UCSD-AML1 (cell line): ENCODE results near the gene ADRA2C.

Source experiments
- DNase-seq: peaks from one replicate; lab custom pipeline; 2025; ENCODE audit not compliant: unreplicated experiment; lab: John Stamatoyannopoulos, UW

Gene ADRA2C

DNA sequence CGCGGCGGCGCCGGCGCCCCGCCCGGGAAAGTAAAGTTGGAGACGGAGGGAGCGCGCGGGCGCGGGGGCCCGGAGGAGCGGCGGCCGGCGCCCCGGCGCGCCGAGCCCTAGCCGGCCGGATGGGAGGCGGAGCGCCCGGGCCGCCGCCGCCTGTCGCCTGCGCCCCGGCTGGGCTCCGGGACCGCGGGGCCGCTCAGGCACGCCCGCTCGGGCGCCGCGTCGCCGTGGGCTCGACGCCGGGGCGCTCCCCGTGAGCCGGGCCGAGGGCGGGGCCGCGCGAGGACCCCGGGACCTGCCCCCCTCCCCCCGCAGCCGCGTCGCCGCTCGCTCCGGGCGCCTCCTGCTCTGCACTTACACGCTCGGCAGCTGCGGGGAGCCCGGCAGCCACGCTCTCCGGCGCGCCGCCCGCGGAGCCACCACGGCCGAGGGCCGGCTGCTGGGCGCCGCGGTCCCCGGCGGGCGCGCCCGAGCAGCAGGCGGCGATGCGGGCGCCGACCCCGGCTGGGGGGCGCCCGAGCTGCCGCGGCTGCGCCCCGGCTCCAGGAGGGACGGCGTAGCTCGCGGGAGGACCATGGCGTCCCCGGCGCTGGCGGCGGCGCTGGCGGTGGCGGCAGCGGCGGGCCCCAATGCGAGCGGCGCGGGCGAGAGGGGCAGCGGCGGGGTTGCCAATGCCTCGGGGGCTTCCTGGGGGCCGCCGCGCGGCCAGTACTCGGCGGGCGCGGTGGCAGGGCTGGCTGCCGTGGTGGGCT is at the start of gene ADRA2C:
TSS of gene ADRA2C (plus strand) at position 350 of the 749 bp plus-strand sequence. CDS start at position 572, 222 bp downstream.
- DNase-seq: no peak

DNA sequence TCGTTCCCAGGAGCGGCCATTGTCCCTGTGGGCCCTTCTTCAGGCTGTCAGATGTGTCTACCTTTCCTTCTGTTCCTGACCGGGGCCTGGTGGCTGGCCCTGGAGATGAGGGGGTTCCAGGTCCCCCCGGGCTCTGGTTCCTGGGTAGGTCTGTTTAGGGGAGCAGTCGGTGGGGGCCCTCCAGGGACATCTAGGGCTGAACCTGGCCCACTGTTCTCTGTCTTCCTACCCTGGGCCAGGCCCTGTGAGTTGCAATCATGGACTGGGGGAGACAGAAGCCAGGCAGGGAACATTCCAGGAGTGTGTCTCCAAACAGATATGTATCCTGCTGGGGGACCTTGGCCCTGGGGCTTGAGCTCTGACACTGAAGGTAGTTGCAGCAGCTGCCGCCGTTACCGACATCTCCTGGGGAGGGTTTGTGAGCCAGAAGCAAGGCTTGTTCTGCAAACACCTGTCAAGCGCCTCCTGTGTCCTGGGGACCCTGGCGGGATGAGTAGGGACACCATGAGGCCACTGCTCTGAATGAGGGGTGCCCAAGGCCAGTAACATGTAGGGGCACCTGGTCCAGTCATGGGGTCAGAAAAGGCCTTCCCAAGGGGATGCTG is 49.5 kb upstream of the ADRA2C start:
- no peak for DNase-seq

DNA sequence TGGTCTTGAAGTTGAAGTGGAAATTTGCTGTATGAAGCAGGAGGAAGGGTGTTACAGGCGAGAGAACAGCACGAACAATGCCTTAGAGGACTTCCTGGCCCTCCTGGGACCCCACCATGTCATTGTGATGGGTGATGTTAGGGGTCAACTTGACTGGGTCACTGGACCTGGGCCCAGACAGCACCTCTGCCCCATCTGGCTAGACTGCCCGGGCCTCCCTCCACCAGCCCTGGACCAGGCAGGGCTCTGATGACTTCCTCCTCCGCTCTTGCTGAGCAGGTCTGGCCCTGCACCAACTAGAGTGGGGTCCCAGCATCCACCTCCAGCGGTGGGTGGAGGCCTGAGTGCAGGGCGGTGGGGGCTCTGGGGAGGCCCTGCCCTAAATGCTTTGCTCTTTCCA is 48.9 kb upstream of the ADRA2C start:
- DNase-seq: no peak

DNA sequence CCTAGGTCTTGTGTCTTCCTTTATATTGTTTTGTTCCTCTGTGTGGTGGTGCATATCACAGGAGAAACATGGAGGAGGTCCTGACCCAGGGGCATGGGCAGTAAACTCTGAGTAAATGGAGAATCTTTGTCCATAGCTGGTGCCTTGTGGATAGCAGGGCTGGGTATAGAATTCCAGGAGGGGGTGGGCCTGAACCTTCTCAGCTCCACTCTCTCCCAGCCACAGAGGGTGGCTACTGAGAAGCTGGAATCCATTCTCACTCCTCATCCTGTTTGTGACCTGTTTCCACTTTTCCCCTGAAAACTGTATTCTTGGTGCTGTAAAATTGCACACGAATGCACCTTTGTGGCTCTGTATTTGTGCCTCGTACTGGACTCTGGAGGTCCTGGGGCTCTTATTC is 47.7 kb upstream of the ADRA2C start:
- no peak for DNase-seq

DNA sequence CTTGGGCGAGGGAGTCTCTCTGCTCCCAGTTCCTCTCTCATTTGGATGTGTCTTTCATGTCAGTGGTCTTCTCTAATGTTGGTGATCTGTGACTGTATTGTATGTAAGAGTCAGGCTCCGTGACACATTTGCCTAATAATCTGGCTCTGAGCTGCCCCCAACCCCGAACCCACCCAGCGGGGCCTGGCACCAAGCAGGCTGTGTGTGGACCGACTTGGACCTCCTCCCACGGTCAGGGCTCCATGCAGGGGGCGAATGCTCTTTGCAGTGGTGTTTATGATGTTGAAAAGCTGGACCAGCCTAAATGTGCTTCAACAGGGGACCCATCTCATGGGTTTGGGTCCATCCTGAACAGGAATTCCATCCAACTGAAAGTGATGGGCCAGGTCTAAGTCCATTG is 47.0 kb upstream of the ADRA2C start:
- DNase-seq: no peak

DNA sequence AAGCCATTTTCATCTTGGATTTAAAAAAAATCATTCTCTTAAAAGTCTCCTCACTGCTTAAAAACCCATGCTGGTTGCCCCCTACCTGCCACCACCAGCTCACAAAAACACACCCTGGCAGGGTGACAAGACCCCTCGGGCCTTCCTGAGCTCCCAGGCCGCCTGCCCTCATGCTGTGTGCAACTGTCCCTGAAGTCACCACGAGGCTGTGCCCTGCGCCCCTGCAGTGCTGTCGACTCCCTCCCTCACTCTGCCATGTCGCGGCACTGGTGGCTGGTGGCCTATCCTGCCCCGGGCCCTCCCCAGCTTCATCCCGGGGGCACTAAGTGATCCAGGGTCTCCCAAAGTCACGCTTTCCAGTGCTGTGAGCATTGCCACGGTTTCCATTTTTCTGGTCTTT is 46.3 kb upstream of the ADRA2C start:
- DNase-seq: no peak

DNA sequence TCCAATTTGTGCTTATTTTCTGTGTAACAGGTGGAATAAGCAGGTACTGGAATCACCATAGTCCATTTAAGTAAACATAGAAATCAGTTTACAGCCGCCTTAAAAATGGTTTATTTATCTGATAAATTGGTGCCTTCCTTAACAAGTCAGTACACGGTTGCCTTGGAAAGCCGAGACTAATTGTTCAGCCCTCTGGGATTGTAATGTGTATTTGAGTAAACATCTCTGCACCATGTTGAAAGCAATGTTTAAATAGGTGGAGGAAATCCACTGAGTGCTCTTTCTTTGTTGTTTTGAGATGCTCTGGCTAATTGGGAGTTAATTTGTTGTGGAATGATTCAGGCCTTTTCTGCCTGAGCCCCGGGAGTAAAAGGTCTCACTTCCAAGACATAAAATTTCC is 45.7 kb upstream of the ADRA2C start:
- no peak for DNase-seq

DNA sequence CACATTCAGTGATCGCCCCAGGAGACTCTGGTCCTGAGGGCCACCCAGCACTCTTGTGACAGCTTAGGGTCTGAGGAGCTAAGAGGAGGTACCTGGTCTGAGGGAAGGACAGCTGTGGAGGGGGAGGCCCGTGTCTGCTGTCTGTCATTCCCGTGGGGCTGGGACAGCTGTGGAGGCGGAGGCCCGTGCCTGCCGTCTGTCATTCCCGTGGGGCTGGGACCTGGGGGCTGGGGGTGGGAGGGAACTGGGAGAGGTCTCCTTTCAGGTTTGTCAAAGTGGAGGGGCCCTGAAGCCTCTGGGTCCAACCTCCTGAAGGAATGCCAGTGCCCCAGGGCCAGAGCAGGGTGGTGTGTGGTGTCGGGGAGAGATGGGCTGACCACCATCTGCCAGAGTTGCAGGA is 45.0 kb upstream of the ADRA2C start:
- no peak for DNase-seq

DNA sequence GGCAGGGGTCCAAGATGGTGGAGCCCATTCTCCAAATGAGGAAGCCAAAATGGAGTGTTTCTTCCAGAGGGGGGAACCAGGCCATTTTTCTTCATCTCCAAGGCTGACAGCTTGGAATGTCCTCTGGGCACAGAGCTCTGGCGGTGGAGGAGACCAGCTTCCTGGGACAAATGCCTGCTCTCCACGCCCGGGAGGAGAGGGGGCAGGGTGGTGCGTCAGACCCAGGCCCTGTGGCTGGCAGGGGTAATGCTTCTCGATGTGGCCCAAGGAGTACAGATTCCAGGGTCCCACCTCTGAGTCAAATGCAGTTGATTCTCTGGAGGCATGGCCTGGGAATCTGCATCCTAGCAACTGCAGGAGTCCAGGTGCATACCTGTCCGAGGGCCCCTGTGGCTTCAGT is 44.6 kb upstream of the ADRA2C start:
- DNase-seq: no peak

DNA sequence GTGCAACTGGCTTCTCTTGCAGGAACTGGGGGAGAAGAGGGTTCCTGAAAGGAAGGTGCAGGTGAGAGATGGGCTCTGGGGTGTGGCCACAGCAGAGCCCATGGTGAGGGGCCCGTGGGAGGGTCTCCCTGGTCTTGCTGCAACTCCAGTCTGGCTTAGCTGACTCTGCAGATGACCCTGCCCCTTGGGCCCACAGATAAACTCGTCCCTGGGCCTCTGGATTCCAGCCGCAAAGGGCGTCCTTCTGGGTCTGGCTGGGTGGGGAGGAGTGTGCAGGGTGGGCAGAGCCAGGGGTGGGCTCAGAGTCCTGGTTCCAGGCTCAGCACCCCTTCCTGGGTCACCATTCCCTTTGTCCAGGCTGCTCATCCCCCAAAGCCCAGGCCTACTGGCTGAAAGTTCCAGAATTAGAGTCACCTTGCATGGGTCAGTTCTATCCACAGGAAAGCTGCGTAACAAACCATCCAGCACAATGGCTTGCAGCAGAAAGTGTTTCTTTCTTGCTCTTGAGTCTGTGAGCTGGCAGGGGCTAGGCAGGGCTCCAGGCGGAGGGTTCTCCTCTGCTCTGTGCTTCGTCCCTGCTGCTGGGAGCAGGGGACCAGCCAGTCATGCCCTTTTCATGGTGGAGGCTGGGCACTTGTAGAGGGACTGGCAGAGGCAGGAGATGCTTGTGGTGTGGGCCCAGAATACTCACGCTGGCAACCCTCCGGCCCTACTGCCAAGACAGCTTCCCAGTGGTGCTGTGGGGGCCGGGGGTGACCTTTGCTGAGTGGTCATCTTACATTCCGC is 43.5 kb upstream of the ADRA2C start:
- no peak for DNase-seq

DNA sequence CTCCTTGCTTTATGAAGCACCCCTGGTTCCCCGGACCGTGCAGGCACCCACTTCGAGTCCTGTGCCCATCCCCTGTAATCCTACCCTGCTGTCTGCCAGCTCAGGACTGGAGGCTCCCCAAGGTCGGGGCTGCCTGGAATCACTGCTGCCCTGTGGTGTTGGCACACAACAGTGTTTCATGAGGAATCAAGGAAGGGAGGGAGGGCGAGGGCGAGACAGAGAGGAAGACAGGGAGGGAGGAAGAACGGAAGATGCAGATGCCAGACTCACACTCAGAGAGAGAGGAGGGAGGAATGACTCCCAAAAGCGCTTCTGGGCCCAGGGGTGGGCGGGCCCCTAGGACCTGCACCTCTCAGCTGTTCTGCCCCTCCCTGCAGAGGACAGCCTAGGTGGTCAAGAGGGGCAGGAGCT is 42.9 kb upstream of the ADRA2C start:
- no peak for DNase-seq

DNA sequence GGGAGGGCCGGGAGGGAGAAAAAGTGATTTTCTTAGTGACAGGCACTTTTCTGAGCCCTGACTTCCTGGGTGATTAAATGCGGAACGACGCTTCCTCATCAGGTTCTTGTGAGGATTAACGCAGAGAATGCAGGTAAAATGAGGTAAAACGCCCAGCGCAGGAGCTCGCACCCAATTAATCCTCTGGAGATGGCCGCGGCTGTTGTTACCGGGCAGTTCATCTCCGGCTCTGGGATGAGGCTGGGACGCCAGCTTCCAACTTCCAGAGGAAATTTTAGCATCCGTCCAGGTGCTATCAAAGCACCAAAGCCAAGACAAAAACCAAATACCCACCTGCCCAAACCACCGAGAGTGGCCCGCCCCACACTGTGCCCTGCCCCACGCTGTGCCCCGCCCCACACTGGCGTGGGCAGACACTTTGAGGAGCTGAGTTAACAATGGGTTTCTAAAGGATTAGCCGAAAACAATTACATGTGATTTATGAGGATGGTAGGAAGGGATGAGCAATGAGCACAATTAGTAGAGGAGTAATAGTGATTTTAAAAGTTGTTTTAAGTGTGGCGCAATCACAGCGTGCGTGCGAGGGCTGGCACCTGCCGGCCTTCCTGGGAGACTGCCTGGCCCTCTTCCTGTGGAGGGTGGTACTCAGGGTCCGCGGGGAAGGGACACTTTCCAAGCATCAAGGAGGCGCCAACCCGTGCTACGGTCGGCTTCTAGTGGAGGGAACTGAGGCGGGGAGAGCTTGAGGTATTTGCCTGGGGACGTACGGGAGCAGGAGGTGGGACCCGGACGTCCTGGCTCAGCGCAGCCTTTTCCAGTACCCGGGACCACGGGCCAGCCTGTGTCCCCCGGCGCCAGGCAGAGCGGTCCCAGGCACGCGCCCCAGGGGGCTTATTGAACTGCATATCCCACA is 41.6 kb upstream of the ADRA2C start:
- DNase-seq: no peak

DNA sequence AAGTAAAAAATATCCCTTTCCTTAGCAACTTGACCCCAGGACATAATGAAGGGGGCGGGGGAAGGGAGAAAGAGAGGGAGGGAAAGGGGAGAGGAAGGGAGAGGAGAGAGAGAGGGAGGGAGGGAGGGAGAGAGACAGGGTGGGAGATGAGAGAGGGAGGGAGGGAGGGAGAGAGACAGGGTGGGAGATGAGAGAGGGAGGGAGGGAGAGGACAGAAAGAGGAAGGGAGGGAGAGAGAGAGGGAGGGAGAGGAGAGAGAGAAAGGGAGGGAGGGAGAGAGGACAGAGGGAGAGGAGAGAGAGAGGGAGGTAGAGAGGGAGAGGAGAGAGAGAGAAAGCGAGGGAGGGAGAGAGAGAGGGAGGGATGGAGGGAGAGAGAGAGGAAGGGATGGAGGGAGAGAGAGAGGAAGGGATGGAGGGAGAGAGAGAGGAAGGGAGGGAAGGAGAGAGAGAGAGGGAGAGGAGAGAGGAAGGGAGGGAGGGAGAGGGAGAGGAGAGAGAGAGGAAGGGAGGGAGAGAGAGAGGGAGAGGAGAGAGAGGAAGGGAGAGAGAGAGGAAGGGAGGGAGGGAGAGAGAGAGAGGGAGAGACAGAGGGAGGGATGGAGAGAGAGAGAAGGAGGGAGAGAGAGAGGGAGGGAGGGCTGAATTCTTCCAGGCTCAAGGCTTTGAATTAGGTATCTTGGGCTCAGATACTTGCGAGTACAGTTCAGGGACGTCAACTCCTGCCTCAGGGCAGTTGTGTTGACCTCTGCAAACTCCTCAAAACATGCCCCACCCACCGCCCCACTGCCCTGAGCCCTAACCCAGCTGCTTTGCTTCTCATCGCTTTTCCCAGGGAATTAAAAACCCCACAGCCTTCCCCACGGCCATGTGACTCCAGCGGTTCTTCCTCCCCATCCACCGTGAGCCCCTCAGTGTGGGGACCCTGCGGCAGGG is 40.0 kb upstream of the ADRA2C start:
- no peak for DNase-seq

DNA sequence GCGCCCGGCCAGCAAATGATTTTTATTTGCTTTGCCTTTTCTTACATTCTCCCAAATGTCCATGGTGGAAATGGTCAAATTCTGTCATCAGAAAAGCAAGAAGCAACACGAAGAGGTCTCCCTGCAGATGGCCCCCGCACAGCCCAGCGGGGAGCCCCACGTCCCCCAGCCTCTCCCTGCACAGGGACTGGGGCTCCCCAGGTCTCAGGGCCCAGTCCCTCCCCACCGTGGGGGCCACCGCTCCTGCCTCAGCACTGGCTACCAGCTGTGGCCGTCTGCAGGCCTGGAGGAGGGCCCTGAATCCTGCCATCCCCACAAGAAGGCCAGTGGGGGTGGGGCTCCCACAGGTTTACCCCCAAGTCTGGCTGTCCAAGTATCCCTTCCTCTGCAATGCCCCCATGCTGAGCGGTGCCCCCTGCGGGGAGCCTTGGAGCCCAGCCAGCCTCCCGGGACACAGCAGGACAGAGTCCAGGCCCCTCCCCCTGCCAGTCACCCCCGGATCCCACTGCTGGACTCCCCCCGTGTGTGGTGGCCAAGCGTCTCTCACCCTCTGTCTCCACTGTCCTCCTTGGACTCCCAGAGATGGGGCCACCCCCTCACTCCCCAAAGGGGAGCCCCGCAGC is 38.2 kb upstream of the ADRA2C start:
- no peak for DNase-seq

DNA sequence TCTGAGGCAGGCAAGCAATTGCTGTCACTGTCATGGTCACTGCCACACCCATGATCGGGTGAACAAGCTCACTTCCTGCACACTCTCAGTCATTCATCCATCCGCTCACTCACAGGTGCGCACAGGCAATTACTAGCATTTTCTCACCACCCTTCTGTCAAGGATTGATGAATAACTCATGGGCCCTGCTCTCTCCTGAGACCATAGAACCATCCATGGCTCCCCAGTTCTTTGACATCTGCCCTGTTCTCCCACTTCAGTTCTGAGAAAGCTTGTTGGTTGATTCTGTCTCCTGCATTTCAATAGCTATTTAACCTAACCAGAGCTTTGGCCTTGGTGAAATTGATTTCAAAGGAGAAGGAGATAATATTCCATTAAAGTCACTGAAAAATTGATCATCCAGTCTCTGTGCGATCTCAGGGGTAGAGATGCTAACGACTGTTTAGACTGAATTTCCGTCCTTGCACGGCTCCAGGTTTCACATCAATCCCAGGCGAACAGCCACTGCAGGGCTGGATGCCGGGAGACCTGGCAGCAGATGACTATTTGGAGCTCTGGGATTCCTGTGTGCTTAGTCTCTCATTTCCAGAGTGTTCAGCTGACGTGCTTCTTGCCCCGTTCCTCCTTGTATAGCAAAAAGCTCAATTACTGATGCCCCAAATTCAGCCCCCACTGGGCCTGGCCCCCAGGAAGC is 36.9 kb upstream of the ADRA2C start:
- DNase-seq: no peak

DNA sequence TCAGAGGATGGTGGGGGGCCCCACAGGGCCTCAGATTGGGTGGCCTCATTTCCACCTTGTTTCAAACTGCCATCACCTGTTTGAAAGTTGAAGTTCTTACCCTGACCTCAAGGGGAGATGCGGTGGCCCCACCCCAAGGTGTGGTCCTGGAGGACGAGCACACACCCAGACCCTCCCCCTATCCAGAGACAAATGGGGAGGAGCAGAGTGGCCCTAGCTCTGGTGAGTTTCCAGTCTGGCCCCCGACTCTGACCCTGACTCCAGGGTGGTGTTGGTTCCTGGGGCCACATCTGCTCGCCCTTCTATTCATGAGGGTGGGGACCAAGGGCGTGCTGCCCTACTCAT is 36.3 kb upstream of the ADRA2C start:
- DNase-seq: no peak

DNA sequence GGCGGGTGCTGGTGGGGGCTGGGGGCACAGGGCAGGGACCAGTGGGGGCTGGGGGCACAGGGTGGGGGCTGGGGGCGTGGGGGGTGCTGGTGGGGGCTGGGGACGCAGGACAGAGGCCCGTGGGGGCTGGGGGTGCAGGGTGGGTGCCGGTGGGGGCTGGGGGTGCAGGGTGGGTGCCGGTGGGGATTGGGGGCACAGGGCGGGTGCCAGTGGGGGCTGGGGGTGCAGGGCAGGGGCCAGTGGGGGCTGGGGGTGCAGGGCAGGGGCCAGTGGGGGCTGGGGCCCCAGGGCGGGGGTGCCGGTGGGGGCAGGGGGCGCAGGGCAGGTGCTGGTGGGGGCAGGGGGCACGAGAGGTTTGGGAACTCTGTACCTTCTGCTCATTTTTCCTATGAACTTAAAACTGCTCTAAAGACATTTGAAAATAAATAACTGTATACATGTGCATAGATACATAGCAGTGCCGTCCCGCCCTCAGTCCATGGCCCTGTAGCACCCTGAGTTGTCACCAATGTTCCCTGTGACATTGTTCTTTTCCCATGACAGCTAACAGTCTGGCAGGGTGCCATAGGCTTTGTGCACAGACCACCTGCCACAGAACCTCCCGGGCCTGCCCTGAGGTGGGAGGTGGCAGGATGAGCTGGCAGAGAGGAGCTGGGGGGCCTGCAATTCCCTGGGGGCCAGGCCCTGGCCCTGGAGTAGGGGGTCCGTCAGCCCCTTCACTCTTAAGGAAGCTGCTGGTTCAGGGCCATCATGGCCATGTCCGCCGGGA is 35.6 kb upstream of the ADRA2C start:
- DNase-seq: no peak
